H1 (cell line): ENCODE data around the gene SUPT20H. TPM values are rescaled to one million over a fixed set of nuclear protein-coding genes. Genes with fewer than 3 reads are reported as not detected.

Experiments
- CTCF ChIA-PET: fragments of 300-600 bp; sonication (Branson Sonifier 250); formaldehyde crosslinking; loops from one replicate; lab custom pipeline; 2021; ENCODE audit not compliant: partially characterized antibody; lab: Charles Lee
- POLR2A ChIA-PET: fragments of 300-600 bp; sonication (Branson Sonifier 250); formaldehyde crosslinking; loops from one replicate; lab custom pipeline; 2021; ENCODE audit warnings: inconsistent platforms; ENCODE audit not compliant: partially characterized antibody; lab: Charles Lee
- DNase-seq, 2 experiments: peaks; one replicate each; pipeline versions ENCODE4 v3.0.0 to v3.0.0-alpha.2; 2010 to 2022; ENCODE audit warnings: low spot score in 2 of 2, low read depth in 1 of 2, mixed read lengths in 1 of 2
- FAIRE-seq: peaks from 2 replicates; lab custom pipeline; 2011; peaks lifted over from hg19 to GRCh38; lab: Jason Lieb, UNC
- H2AFZ ChIP-seq: 2 replicates; pipeline ENCODE4 v1.8.1; 2012; ENCODE audit warnings: low read length, inconsistent platforms
- H2AK5ac ChIP-seq: 2 replicates; pipeline ENCODE4 v1.6.1; 2013; ENCODE audit warnings: low read depth, low read length
- H2BK120ac ChIP-seq: replicated peaks from 2 replicates; pipeline ENCODE3; 2013; ENCODE audit warnings: low read depth, low read length, inconsistent platforms
- H2BK12ac ChIP-seq: 2 replicates; pipeline ENCODE4 v1.6.1; 2013; ENCODE audit warnings: low read depth, low read length
- H2BK15ac ChIP-seq: 2 replicates; pipeline ENCODE4 v1.6.1; 2013; ENCODE audit warnings: low read length
- H2BK20ac ChIP-seq: 2 replicates; pipeline ENCODE4 v1.6.1; 2013; ENCODE audit warnings: low read length
- H2BK5ac ChIP-seq: 2 replicates; pipeline ENCODE4 v1.6.1; 2013; ENCODE audit warnings: low read depth, low read length
- H3K14ac ChIP-seq: 2 replicates; pipeline ENCODE4 v1.6.1; 2013; ENCODE audit warnings: inconsistent platforms; ENCODE audit not compliant: insufficient read length
- H3K18ac ChIP-seq: 2 replicates; pipeline ENCODE4 v1.6.1; 2013; ENCODE audit warnings: low read length; ENCODE audit errors: extremely low read depth
- H3K23ac ChIP-seq: 2 replicates; pipeline ENCODE4 v1.6.1; 2013; ENCODE audit warnings: inconsistent platforms; ENCODE audit not compliant: insufficient read length
- H3K23me2 ChIP-seq: 2 replicates; pipeline ENCODE4 v1.6.1; 2013; ENCODE audit warnings: low read depth, low read length
- H3K27ac ChIP-seq: 2 replicates; pipeline ENCODE4 v1.6.1; 2011; ENCODE audit warnings: low read depth, low read length, inconsistent platforms
- H3K27me3 ChIP-seq, 4 experiments: replicated peaks in 1 of 4; 1 replicate in 1 of 4; 2 replicates in 3 of 4; pipeline versions ENCODE4 v1.6.1 to v1.8.1; 2011 to 2013; ENCODE audit warnings: low read length in 3 of 4, mild to moderate bottlenecking in 3 of 4, inconsistent platforms in 2 of 4, mixed read lengths in 2 of 4, moderate library complexity in 1 of 4; ENCODE audit not compliant: control insufficient read depth in 3 of 4, insufficient read depth in 3 of 4; ENCODE audit errors: extremely low read depth in 1 of 4
- H3K36me3 ChIP-seq, 4 experiments: 2 replicates each; pipeline versions ENCODE4 v1.6.1 to v1.8.1; 2011 to 2013; ENCODE audit warnings: mild to moderate bottlenecking in 4 of 4, low read length in 3 of 4, moderate library complexity in 2 of 4, control low read depth in 1 of 4, inconsistent platforms in 1 of 4; ENCODE audit not compliant: insufficient read depth in 4 of 4, control insufficient read depth in 2 of 4
- H3K4ac ChIP-seq: replicated peaks from 2 replicates; pipeline ENCODE3; 2013; ENCODE audit warnings: low read length, low read depth, mixed read lengths, inconsistent platforms; ENCODE audit not compliant: insufficient read length
- H3K4me1 ChIP-seq, 4 experiments: replicated peaks in 1 of 4; 1 replicate in 1 of 4; 2 replicates in 3 of 4; pipeline versions ENCODE4 v1.6.1 to v1.8.1; 2011 to 2013; ENCODE audit warnings: low read length in 3 of 4, inconsistent platforms in 2 of 4, mixed read lengths in 1 of 4; ENCODE audit not compliant: insufficient read depth in 4 of 4, control insufficient read depth in 3 of 4
- H3K4me2 ChIP-seq, 2 experiments: 2 replicates each; pipeline versions ENCODE4 v1.6.1 to v1.8.1; 2011 to 2013; ENCODE audit warnings: low read depth in 2 of 2, low read length in 2 of 2, control low read depth in 1 of 2, inconsistent platforms in 1 of 2, mild to moderate bottlenecking in 1 of 2; ENCODE audit not compliant: insufficient read depth in 1 of 2
- H3K4me3 ChIP-seq, 4 experiments: fragments of 200-600, 300-600 bp in 1 of 4; sonication (generic), shearing (Covaris generic), sonication (Bioruptor Twin) in 1 of 4; 2 replicates each; pipeline versions ENCODE4 v1.5.1 to v1.8.1; 2011 to 2016; ENCODE audit warnings: low read length in 4 of 4, low read depth in 3 of 4, control low read depth in 2 of 4, inconsistent platforms in 2 of 4, mild to moderate bottlenecking in 2 of 4, mixed read lengths in 1 of 4, moderate library complexity in 1 of 4; ENCODE audit not compliant: insufficient read depth in 2 of 4; ENCODE audit errors: extremely low read depth in 1 of 4
- H3K56ac ChIP-seq: replicated peaks from 2 replicates; pipeline ENCODE3; 2013; ENCODE audit warnings: low read depth, mild to moderate bottlenecking, mixed read lengths, low read length, inconsistent platforms; ENCODE audit not compliant: insufficient read length
- H3K79me1 ChIP-seq: 2 replicates; pipeline ENCODE4 v1.6.1; 2013; ENCODE audit warnings: low read depth, low read length, control low read depth
- H3K79me2 ChIP-seq, 2 experiments: 2 replicates each; pipeline versions ENCODE4 v1.6.1 to v1.8.1; 2012 to 2013; ENCODE audit warnings: low read length in 2 of 2, mild to moderate bottlenecking in 2 of 2, inconsistent platforms in 1 of 2; ENCODE audit not compliant: insufficient read depth in 2 of 2, control insufficient read depth in 1 of 2
- H3K9ac ChIP-seq, 4 experiments: replicated peaks in 1 of 4; 1 replicate in 1 of 4; 2 replicates in 3 of 4; pipeline versions ENCODE4 v1.6.1 to v1.8.1; 2011 to 2013; ENCODE audit warnings: low read depth in 3 of 4, low read length in 3 of 4, control low read depth in 2 of 4, mild to moderate bottlenecking in 2 of 4, moderate library complexity in 2 of 4, inconsistent platforms in 1 of 4; ENCODE audit errors: extremely low read depth in 1 of 4
- H3K9me3 ChIP-seq, 2 experiments: 2 replicates each; pipeline versions ENCODE4 v1.6.1 to v1.8.1; 2012 to 2013; ENCODE audit warnings: mild to moderate bottlenecking in 2 of 2, moderate library complexity in 2 of 2, control low read depth in 1 of 2, inconsistent platforms in 1 of 2, low read depth in 1 of 2, low read length in 1 of 2, mixed read lengths in 1 of 2; ENCODE audit not compliant: insufficient read depth in 2 of 2
- H4K20me1 ChIP-seq, 2 experiments: replicated peaks in 1 of 2; 2 replicates each; pipeline versions ENCODE3 to v1.8.1; 2011 to 2013; ENCODE audit warnings: inconsistent platforms in 2 of 2, low read length in 2 of 2, mild to moderate bottlenecking in 1 of 2; ENCODE audit not compliant: insufficient read depth in 2 of 2, control insufficient read depth in 1 of 2
- H4K5ac ChIP-seq: 2 replicates; pipeline ENCODE4 v1.6.1; 2013; ENCODE audit warnings: low read length, low read depth, mixed read lengths, inconsistent platforms; ENCODE audit not compliant: insufficient read length
- H4K8ac ChIP-seq: 2 replicates; pipeline ENCODE4 v1.8.0; 2013; ENCODE audit warnings: mild to moderate bottlenecking, moderate library complexity, low read length, inconsistent platforms; ENCODE audit not compliant: insufficient read depth; ENCODE audit errors: extremely low read depth
- H4K91ac ChIP-seq: replicated peaks from 2 replicates; pipeline ENCODE3; 2013; ENCODE audit warnings: low read length, mixed read lengths, inconsistent platforms; ENCODE audit not compliant: insufficient read length
- BRCA1 ChIP-seq: IDR thresholded peaks from 2 replicates; pipeline ENCODE4 v1.6.1; 2012; ENCODE audit warnings: low read depth, low read length, improper control_type of control experiment
- CHD2 ChIP-seq: IDR thresholded peaks from 2 replicates; pipeline ENCODE4 v1.6.1; 2012; ENCODE audit warnings: low read length, improper control_type of control experiment
- CTBP2 ChIP-seq: IDR thresholded peaks from 2 replicates; pipeline ENCODE4 v1.7.0; 2011; ENCODE audit warnings: borderline replicate concordance, mild to moderate bottlenecking, moderate library complexity, mixed read lengths, low read length; ENCODE audit not compliant: insufficient read depth, insufficient read length
- HDAC2 ChIP-seq, 2 experiments: fragments of 300-600 bp in 1 of 2; sonication (generic) in 1 of 2; IDR thresholded peaks; 2 replicates each; pipeline ENCODE4 v1.6.1; 2011 to 2012; ENCODE audit warnings: low read depth in 2 of 2, low read length in 2 of 2, mild to moderate bottlenecking in 2 of 2, moderate library complexity in 2 of 2, borderline replicate concordance in 1 of 2, inconsistent platforms in 1 of 2
- HDAC6 ChIP-seq: IDR thresholded peaks from one replicate; pipeline ENCODE4 v1.7.1; 2012; ENCODE audit warnings: low read depth, mild to moderate bottlenecking, inconsistent platforms, low read length, moderate library complexity
- RAD21 ChIP-seq, 2 experiments: IDR thresholded peaks in 1 of 2; conservative IDR thresholded peaks in 1 of 2; 2 replicates each; pipeline ENCODE4 v1.6.1; 2011; ENCODE audit warnings: low read depth in 2 of 2, low read length in 2 of 2, improper control_type of control experiment in 1 of 2, inconsistent platforms in 1 of 2, mild to moderate bottlenecking in 1 of 2, moderate library complexity in 1 of 2
- RBBP5 ChIP-seq: IDR thresholded peaks from 2 replicates; pipeline ENCODE4 v1.7.1; 2012; ENCODE audit warnings: low read depth, mild to moderate bottlenecking, inconsistent platforms, low read length, moderate library complexity, borderline replicate concordance
- RFX5 ChIP-seq: IDR thresholded peaks from 2 replicates; pipeline ENCODE4 v1.6.1; 2011; ENCODE audit warnings: low read depth, low read length, improper control_type of control experiment, borderline replicate concordance
- SAP30 ChIP-seq: fragments of 300-600 bp; sonication (generic); IDR thresholded peaks from 2 replicates; pipeline ENCODE4 v1.7.1; 2012; ENCODE audit warnings: low read length, moderate library complexity, mild to moderate bottlenecking, inconsistent platforms; ENCODE audit not compliant: insufficient read depth, insufficient replicate concordance
- SIX5 ChIP-seq: IDR thresholded peaks from 2 replicates; pipeline ENCODE4 v1.6.1; 2011; ENCODE audit warnings: mild to moderate bottlenecking, low read depth, low read length
- TBP ChIP-seq: IDR thresholded peaks from 2 replicates; pipeline ENCODE4 v1.6.1; 2011; ENCODE audit warnings: low read depth, low read length, improper control_type of control experiment
- WGBS, 2 experiments: shearing (Covaris generic) in 1 of 2; methylation state at CpG; one replicate each; pipeline versions ENCODE4 v1.1.6 to v1.1.7; 2013 to 2015; ENCODE audit warnings: low lambda C conversion rate in 2 of 2, mixed read lengths in 2 of 2, inconsistent platforms in 1 of 2, low coverage in 1 of 2, missing lambda C conversion rate in 1 of 2; ENCODE audit not compliant: insufficient replicate concordance in 2 of 2, insufficient coverage in 1 of 2, insufficient read length in 1 of 2; ENCODE audit errors: extremely low coverage in 1 of 2, missing lambda C conversion rate in 1 of 2; 5-methylcytosine and 5-hydroxymethylcytosine counted together
- polyA plus RNA-seq, 7 experiments: library from polyadenylated mRNA; depleted of rRNA in 3 of 7; stranded (reverse) in 5 of 7; unstranded in 2 of 7; fragments of >200 nt in 5 of 7; fragments of 200-250 nt in 2 of 7; gene quantifications; 1 replicate in 5 of 7; 2 replicates in 1 of 7; 4 replicates in 1 of 7; pipeline versions ENCODE4 v1.2.1 to v1.2.3, GENCODE V29; 2011 to 2013; ENCODE audit warnings: missing spikeins in 2 of 7, mixed read lengths in 2 of 7
- total RNA-seq: library from RNA; stranded (reverse); fragmentation: NEBNext Ultra II Directional; extraction: Animal tissue kit (Norgen Biotek cat#: 25700); gene quantifications from 2 replicates; pipeline ENCODE4 v1.2.1, GENCODE V29; 2021
- TF ChIP-seq, protein P1 (sequence below): IDR thresholded peaks from 2 replicates; pipeline ENCODE4 v1.6.1; 2011; ENCODE audit warnings: low read depth, mild to moderate bottlenecking, low read length; ENCODE audit not compliant: insufficient read depth

Gene SUPT20H
- total and polyA plus RNA-seq, 2 of the 8 experiments (the other 6 are each of a cell fraction or from before 2014, with no cell fraction given), result 69.2 to 75.1 TPM

DNA sequence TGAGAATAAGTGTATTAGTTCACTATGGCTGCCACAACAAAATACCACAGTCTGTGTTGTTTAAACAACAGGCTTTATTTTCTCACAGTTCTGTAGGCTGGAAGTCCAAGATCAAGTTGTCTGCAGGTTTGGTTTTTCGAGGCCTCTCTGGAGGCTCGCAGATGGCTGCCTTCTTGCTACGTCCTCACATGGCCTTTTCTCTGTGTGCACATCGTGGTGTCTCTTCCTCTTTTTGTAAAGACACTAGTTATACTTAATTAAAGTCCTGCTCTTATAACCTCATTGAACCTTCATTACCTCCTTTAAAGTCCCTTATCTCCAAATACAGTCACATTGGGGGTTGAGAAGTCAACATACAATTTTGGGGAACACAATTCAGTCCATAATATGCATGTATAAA is 35.4 kb upstream of the SUPT20H start:
- H3K27me3 ChIP-seq, result no peaks in the 10 kb centered on the region
- no peak overlapping the region for H4K5ac ChIP-seq
- H3K4me2 ChIP-seq, result no peak overlapping the region
- no peaks in the 10 kb centered on the region for H3K9me3 ChIP-seq
- WGBS, 2 experiments, result 83% methylated on average over 4 of the region's 4 CpGs; no CpG with 5 or more reads in 1 of the 2 experiments
- no peak overlapping the region for H2BK12ac ChIP-seq
- H4K20me1 ChIP-seq, result no peaks in the 10 kb centered on the region
- FAIRE-seq (no peak), DNase-seq (no peak)
- H2BK20ac ChIP-seq, result no peak overlapping the region
- no peaks in the 10 kb centered on the region for H3K36me3 ChIP-seq
- H3K56ac ChIP-seq, result no peak overlapping the region
- H3K9ac ChIP-seq, result no peak overlapping the region
- no peak overlapping the region for H3K4ac ChIP-seq
- H3K27ac ChIP-seq, result no peak overlapping the region
- H3K14ac ChIP-seq, result no peak overlapping the region
- no peak overlapping the region for H4K91ac ChIP-seq
- H3K4me3 ChIP-seq, result no peak overlapping the region
- ChIA-PET POLR2A (no interaction called here), CTCF (interaction anchor here (1.1 kb wide), 1 partner anchor 14 kb away, joined by 3 read pairs; no protein-coding TSS in a partner anchor)
- H3K4me1 ChIP-seq, result no peaks in the 10 kb centered on the region
- H2BK15ac ChIP-seq, result no peak overlapping the region
- no peak overlapping the region for H2AK5ac ChIP-seq
- no peak overlapping the region for H2AFZ ChIP-seq
- H3K23ac ChIP-seq, result no peak overlapping the region
- H4K8ac ChIP-seq, result no peak overlapping the region
- no peaks in the 10 kb centered on the region for H3K23me2 ChIP-seq
- H2BK120ac ChIP-seq, result no peak overlapping the region
- no peak overlapping the region for H3K18ac ChIP-seq
- no peak overlapping the region for H2BK5ac ChIP-seq
- no peaks in the 10 kb centered on the region for H3K79me1 ChIP-seq
- no peaks in the 10 kb centered on the region for H3K79me2 ChIP-seq
- TF ChIP-seq CHD2 (no peak), BRCA1 (no peak), SIX5 (no peak), HDAC6 (no peak), CTBP2 (no peak), HDAC2 (IDR thresholded peaks at IDR 0.05; ENCODE audit: borderline replicate concordance in 1 of 2, low read depth in 2 of 2, low read length in 2 of 2) (no peak), RAD21 (IDR thresholded peaks at IDR 0.05 in 1 of 2, conservative IDR thresholded peaks at IDR 0.05 in 1 of 2; ENCODE audit: low read depth in 2 of 2, low read length in 2 of 2) (no peak), RBBP5 (no peak), SAP30 (no peak), TBP (no peak), RFX5 (no peak)
- TF ChIP-seq, protein P1, sequence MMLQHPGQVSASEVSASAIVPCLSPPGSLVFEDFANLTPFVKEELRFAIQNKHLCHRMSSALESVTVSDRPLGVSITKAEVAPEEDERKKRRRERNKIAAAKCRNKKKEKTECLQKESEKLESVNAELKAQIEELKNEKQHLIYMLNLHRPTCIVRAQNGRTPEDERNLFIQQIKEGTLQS, result no peak
